Stomach (tissue), 9 donors: Measurements from ENCODE around the gene NKAIN2. TPM values are rescaled to one million over a fixed set of nuclear protein-coding genes. Genes with fewer than 3 reads are reported as not detected.

ENCODE experiments used
- DNase-seq, 2 donors: peaks; one replicate each; pipeline versions ENCODE4 v3.0.0 to v3.0.0-alpha.2; 2013 to 2019
- H3K27ac ChIP-seq, 5 donors: fragments of 200-600 bp in 4 of 5; sonication (generic) in 4 of 5; one replicate each; pipeline ENCODE4 v1.5.1; 2013 to 2019; ENCODE audit warnings: mild to moderate bottlenecking in 1 of 5, moderate library complexity in 1 of 5
- H3K27me3 ChIP-seq, 3 donors: fragments of 200-600 bp; sonication (generic); one replicate each; pipeline ENCODE4 v1.5.1; 2017 to 2019; ENCODE audit warnings: mixed run types in 1 of 3
- H3K36me3 ChIP-seq, 4 donors: fragments of 200-600 bp; sonication (generic); 1 replicate in 3 of 4; 2 replicates in 1 of 4; pipeline ENCODE4 v1.5.1; 2016 to 2019
- H3K4me1 ChIP-seq, 4 donors: fragments of 200-600 bp; sonication (generic); one replicate each; pipeline ENCODE4 v1.5.1; 2016 to 2019
- H3K4me3 ChIP-seq, 4 donors: fragments of 200-600 bp; sonication (generic) in 3 of 4; one replicate each; pipeline ENCODE4 v1.5.1; 2016 to 2019; ENCODE audit warnings: mild to moderate bottlenecking in 1 of 4
- H3K9me3 ChIP-seq, 4 donors: fragments of 200-600 bp; sonication (generic); one replicate each; pipeline ENCODE4 v1.5.1; 2016 to 2019
- EP300 ChIP-seq: sonication (generic); formaldehyde crosslinking; IDR thresholded peaks from one replicate; pipeline ENCODE4 v1.6.1; 2017; ENCODE audit warnings: antibody characterized with exemption
- POLR2A ChIP-seq, 4 donors: fragments of 450-650 bp; IDR thresholded peaks; one replicate each; pipeline ENCODE4 v1.6.1; 2016; ENCODE audit warnings: antibody characterized with exemption in 4 of 4, control low read depth in 2 of 4, mild to moderate bottlenecking in 1 of 4, moderate library complexity in 1 of 4
- POLR2AphosphoS5 ChIP-seq, 3 donors: sonication (generic); formaldehyde crosslinking; IDR thresholded peaks; one replicate each; pipeline ENCODE4 v1.6.1; 2016; ENCODE audit warnings: antibody characterized with exemption in 3 of 3
- WGBS, 5 donors: extraction: QIAGEN DNeasy Blood & Tissue Kit in 3 of 5; methylation state at CpG; one replicate each; pipeline versions ENCODE4 v1.1.5 to v1.1.7; 2013 to 2018; 5-methylcytosine and 5-hydroxymethylcytosine counted together
- intact Hi-C: fragments of 100-400 bp; cut with DNase I; formaldehyde crosslinking; loops from one replicate; pipeline ENCODE4 v1.15.1; 2023; ENCODE audit warnings: low total_unique reads
- polyA plus RNA-seq, 3 donors: library from polyadenylated mRNA; stranded (reverse); fragments of 200-250 nt; gene quantifications; one replicate each; pipeline ENCODE4 v1.2.3, GENCODE V29; 2013
- total RNA-seq, 5 donors: library from RNA; depleted of rRNA; stranded (reverse); fragments of >200 nt; gene quantifications; one replicate each; pipeline versions ENCODE4 v1.1.0 to v1.2.3, GENCODE V29; 2014 to 2016
- TF ChIP-seq, protein P1 (sequence below), 7 experiments: fragments of 450-650 bp in 4 of 7; fragments of 200-600 bp in 3 of 7; sonication (generic) in 3 of 7; IDR thresholded peaks; one replicate each; pipeline ENCODE4 v1.5.1; 2016 to 2019; ENCODE audit warnings: antibody characterized with exemption in 7 of 7, control low read depth in 2 of 7, mild to moderate bottlenecking in 1 of 7
- donor health status: healthy with polysubstance abuse.
- donor health status: Bipolar disorder and iron deficiency.
- donor health status: healthy.

Gene NKAIN2
- total and polyA plus RNA-seq, 8 donors: 0.13 to 9.6 (median 1.5) TPM; not detected in 5

DNA sequence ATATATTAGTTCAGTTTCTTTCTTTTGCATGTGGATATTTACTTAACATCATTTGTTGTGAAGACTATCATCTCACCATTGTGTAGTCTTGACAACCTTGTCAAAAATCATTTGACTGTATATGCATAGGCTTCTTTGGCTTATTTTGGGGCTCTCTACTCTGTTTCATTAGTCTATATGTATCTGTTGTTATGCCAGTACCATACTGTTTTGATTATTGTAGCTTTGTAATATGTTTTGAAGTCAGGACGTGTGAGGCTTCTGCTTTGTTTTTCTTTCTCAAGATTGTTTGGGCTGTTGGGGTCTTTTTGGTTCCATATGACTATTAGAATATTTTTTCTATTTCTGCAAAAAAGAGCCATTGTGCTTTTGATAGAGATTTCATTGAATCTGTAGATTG is 870.4 kb downstream of the NKAIN2 start:
- H3K36me3 ChIP-seq: no peaks in the 10 kb centered on the region
- TF ChIP-seq EP300: no peak
- no peak for TF ChIP-seq POLR2A (IDR thresholded peaks at IDR 0.05)
- no peak for TF ChIP-seq POLR2AphosphoS5 (IDR thresholded peaks at IDR 0.05)
- TF ChIP-seq, protein P1, sequence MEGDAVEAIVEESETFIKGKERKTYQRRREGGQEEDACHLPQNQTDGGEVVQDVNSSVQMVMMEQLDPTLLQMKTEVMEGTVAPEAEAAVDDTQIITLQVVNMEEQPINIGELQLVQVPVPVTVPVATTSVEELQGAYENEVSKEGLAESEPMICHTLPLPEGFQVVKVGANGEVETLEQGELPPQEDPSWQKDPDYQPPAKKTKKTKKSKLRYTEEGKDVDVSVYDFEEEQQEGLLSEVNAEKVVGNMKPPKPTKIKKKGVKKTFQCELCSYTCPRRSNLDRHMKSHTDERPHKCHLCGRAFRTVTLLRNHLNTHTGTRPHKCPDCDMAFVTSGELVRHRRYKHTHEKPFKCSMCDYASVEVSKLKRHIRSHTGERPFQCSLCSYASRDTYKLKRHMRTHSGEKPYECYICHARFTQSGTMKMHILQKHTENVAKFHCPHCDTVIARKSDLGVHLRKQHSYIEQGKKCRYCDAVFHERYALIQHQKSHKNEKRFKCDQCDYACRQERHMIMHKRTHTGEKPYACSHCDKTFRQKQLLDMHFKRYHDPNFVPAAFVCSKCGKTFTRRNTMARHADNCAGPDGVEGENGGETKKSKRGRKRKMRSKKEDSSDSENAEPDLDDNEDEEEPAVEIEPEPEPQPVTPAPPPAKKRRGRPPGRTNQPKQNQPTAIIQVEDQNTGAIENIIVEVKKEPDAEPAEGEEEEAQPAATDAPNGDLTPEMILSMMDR (IDR thresholded peaks at IDR 0.05): no peak
- peaks cover 0 to 47% (median 19%) of the 10 kb centered on the region in 4 donors for H3K9me3 ChIP-seq
- H3K27ac ChIP-seq: no peak overlapping the region
- no peaks in the 10 kb centered on the region for H3K4me1 ChIP-seq
- no peak overlapping the region for H3K4me3 ChIP-seq
- WGBS, 5 donors: 57 to 87% (median 76%) methylated on average over 1 of the region's 1 CpG
- H3K27me3 ChIP-seq: no peaks in the 10 kb centered on the region
- DNase-seq: no peak
- intact Hi-C loops: no loop called here

DNA sequence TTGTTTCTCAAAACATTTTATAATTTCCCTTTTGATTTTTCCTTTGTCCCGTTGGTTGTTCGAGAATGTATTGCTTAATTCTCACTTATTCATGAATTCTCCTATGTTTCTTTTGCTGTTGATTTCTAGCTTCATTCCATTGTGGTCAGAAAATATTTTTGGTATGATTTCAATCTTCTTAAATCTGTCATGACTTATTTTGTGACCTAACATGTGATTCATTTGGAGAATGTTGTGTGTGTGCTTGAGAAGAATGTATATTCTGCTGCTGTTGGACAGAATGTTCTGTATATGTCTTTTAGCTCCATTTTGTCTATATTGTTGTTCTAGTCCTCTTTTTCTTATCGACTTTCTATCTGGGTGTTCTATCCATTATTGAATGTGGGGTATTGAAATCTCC is 872.4 kb downstream of the NKAIN2 start:
- Histone ChIP-seq H3K9me3 (peaks cover 0 to 57% (median 23%) of the 10 kb centered on the region in 4 donors), H3K36me3 (no peaks in the 10 kb centered on the region), H3K27me3 (no peaks in the 10 kb centered on the region), H3K4me1 (no peaks in the 10 kb centered on the region), H3K4me3 (no peak overlapping the region), H3K27ac (no peak overlapping the region)
- DNase-seq: no peak
- intact Hi-C loops: no loop called here
- WGBS, 5 donors: 83 to 92% (median 87%) methylated on average over 3 of the region's 3 CpGs
- TF ChIP-seq EP300 (no peak), POLR2AphosphoS5 (IDR thresholded peaks at IDR 0.05) (no peak)
- TF ChIP-seq, protein P1 (IDR thresholded peaks at IDR 0.05): no peak

DNA sequence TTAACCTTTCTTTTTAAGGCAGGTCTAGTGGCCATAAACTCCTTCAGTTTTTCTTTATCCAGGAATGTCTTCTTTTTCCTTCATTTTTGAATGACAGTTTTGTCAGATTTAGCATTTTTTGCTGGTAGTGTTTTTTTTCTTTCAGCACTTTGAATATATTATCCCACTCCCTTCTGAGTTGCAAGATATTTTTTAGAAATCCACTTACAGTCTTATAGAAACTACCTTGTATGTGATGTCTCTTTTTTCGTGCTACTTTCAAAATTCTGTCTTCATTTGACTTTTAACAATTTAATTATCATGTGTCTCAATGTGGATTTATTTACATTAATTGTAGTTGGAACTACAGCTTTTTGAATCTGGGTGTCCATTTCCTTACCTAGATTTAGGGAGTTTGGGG is 874.2 kb downstream of the NKAIN2 start:
- TF ChIP-seq POLR2A (IDR thresholded peaks at IDR 0.05) (no peak), POLR2AphosphoS5 (IDR thresholded peaks at IDR 0.05) (no peak), EP300 (no peak)
- TF ChIP-seq, protein P1 (IDR thresholded peaks at IDR 0.05): no peak
- Histone ChIP-seq H3K4me3 (no peak overlapping the region), H3K4me1 (no peaks in the 10 kb centered on the region), H3K27ac (no peak overlapping the region), H3K27me3 (no peaks in the 10 kb centered on the region), H3K9me3 (peaks cover 0 to 57% (median 23%) of the 10 kb centered on the region in 4 donors), H3K36me3 (no peaks in the 10 kb centered on the region)
- intact Hi-C loops: no loop called here
- WGBS, 5 donors: 0 to 42% (median 0%) methylated on average over 1 of the region's 1 CpG
- no peak for DNase-seq

DNA sequence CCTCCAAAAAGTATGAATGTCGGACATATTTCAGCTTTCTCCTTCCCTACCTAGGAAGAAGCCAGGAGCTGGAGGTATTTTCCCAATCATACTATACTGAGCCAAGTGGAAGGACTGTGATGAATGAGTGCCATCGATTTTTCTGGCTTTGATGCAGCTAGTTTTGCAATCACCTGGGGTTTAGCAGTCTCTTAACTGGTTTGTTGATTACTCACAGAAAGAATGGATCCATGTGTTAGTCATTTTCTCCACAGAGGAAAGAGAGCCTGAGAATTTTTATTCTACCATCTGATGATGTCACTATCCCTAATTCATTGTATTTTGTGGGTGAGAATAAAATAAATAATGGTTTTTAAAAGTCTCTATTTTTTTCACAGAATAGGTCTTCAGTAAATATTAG is 875.7 kb downstream of the NKAIN2 start:
- intact Hi-C loops: no loop called here
- no peaks in the 10 kb centered on the region for H3K36me3 ChIP-seq
- WGBS, 5 donors: 70 to 82% (median 76%) methylated on average over 2 of the region's 2 CpGs

DNA sequence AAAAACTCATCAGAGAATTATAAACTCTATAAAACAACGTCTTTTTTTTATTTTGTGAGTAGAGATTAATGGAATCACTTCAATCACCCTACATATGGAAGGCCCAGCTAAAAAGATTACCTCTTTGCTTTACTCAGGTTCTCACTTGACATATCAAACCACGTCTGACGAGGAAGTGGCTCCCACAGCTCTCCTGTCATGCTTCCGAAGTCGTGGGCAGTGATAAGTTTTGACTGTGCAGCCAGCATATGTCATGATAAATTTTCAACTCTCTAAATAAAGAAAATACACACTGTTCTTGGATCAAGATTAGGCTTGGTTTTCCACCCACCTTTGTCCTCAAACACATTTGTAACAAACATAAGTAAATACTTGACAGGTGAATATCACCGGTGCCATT is 879.1 kb downstream of the NKAIN2 start:
- Histone ChIP-seq H3K9me3 (peaks cover 0 to 42% (median 15%) of the 10 kb centered on the region in 4 donors), H3K27ac (no peak overlapping the region), H3K27me3 (no peaks in the 10 kb centered on the region), H3K4me3 (no peak overlapping the region), H3K36me3 (no peaks in the 10 kb centered on the region), H3K4me1 (no peaks in the 10 kb centered on the region)
- DNase-seq: no peak
- 57 to 69% (median 65%) methylated on average over 6 of the region's 6 CpGs for WGBS, 5 donors
- TF ChIP-seq, protein P1 (IDR thresholded peaks at IDR 0.05): no peak
- no peak for TF ChIP-seq POLR2AphosphoS5 (IDR thresholded peaks at IDR 0.05)
- TF ChIP-seq EP300: no peak
- no peak for TF ChIP-seq POLR2A (IDR thresholded peaks at IDR 0.05)
- intact Hi-C loops: no loop called here

More for the DNA sequence above, 875.7 kb downstream of the NKAIN2 start:
- H3K27ac ChIP-seq: no peak overlapping the region
- no peak for DNase-seq
- H3K4me3 ChIP-seq: no peak overlapping the region
- no peak for TF ChIP-seq POLR2AphosphoS5 (IDR thresholded peaks at IDR 0.05)
- peaks cover 0 to 54% (median 23%) of the 10 kb centered on the region in 4 donors for H3K9me3 ChIP-seq
- no peaks in the 10 kb centered on the region for H3K4me1 ChIP-seq
- no peaks in the 10 kb centered on the region for H3K27me3 ChIP-seq
